HG03457 (cell line): ENCODE data around the gene IL2RA.
"Not testable (repeated sequence)": the region's sequence is repeated elsewhere in the genome, so short reads cannot be mapped to it uniquely, and the experiment has no call there.

Experiments
- ATAC-seq: cut with Tn5 transposase; IDR thresholded peaks from one replicate; pipeline ENCODE4 v1.9.1; 2021; ENCODE audit warnings: moderate number of reproducible peaks; ENCODE audit not compliant: unreplicated experiment

IL2RA gene

DNA sequence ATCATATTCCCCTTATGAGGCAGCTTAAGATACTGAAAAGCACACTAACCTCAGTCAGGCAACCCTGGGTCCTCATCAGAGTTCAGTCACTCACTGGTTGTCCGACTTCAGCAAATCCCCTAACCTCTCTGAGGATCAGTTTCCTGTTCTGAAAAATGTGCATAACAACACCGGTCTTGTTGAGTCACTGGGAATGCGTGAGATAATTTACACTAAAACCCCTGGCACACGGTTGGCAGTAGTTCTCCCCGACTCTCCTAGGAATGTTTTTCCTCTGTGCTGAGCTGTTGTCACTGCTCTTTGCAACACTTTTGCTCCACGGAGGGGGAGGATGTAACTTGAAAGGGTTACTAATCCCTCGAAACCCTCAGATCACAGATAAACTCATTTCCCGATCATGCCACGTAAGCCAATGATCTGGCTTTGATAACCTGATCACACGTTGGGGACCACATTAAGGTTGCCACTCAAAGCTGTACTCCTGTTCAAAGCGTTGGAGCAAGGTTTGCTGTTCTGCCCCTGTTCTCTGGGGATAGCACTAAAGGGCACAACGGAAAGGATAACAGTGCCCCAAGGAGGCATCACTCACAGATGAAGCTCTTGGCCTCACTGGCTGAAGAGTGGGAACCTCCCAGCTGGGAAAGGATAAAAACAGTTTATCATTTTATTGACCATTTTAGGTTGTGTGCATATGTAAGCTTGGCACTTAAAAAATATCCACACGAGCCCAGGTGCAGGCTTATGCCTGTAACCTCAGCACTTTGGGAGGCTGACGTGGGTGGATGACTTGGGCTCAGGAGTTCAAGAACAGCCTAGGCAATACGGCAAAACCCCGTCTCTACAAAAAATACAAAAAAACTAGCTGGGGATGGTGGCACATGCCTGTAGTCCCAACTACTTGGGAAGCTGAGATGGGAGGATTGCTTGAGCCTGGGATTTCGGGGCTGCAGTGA is 21.6 kb upstream of the IL2RA start:
- ATAC-seq = no peak

DNA sequence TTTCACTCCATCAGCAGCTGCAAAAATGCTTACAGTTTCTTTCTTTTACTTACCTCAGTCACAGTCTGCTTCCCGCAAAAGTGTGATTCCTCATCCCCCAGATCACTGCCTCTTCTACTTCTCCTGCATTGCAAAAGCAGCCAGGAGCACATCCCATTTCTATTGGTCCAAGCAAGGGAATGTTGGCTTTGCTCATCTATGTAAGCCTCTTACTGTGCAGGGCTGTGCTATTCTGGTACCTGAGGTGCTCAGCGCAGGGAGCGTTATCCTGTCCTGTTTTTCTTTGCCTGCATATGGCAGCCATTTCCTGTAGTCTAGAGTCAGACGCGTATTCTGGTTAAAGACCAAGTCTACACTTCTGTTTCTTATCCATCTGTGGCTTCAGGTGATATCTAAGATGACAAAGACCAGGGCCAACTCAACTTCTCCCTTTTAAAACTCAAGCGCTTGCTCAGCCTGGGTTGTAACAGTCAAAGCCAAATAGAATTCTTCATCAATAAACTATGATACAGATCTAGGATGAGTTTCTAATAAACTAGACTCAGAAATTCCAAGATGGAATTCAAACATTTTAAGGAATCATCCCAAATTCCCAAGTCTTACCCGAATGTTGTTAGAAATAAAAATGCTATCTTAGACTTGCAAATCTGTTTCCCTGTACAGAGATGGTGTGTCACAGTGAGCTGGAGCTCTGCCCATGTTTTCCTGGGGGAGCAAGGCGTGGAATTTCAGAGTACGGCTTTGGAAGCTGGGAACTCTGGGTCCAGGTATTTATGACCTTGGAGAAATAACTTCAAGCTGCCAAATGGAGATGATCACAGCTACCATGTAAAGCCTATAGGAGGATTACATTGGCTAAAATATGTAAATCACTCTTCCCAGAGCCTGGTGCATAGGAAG is 20.6 kb upstream of the IL2RA start:
- no peak for ATAC-seq

GRCh38 chr10:6080417-6080973 is 18.3 kb upstream of the IL2RA start:
- ATAC-seq = no peak

- no peak for ATAC-seq
Observed at GRCh38 chr10:6079044-6079443, 16.9 kb upstream of the IL2RA start.

- no peak for ATAC-seq
Observed at GRCh38 chr10:6077071-6077675, 15.0 kb upstream of the IL2RA start.

- no peak for ATAC-seq
Observed at GRCh38 chr10:6074489-6075301, 12.5 kb upstream of the IL2RA start.

GRCh38 chr10:6072215-6072934 is 10.2 kb upstream of the IL2RA start:
- ATAC-seq = peak; percentile 47

GRCh38 chr10:6071181-6072175 is 9.3 kb upstream of the IL2RA start:
- ATAC-seq = no peak

DNA sequence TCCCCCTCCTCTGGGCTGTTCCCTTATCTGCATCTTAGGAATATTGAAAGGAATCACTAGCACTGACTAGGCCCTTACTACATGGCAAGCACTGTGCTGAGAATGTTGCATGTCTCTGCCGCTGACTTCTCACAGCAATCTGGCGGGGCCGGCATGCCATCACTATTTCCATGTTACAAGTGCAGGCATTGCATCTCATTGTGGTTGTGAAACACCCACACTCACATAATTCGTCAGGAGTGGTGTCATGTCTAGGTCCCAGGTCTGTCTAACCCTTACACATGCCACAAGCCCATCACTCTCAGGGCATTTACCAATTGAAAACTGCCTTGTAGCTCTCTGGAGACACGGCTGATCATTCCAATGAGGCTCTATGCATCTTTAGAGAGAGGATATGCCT is 8.5 kb upstream of the IL2RA start:
- no peak for ATAC-seq

- no peak for ATAC-seq
Observed at GRCh38 chr10:6069081-6069931, 7.1 kb upstream of the IL2RA start.

DNA sequence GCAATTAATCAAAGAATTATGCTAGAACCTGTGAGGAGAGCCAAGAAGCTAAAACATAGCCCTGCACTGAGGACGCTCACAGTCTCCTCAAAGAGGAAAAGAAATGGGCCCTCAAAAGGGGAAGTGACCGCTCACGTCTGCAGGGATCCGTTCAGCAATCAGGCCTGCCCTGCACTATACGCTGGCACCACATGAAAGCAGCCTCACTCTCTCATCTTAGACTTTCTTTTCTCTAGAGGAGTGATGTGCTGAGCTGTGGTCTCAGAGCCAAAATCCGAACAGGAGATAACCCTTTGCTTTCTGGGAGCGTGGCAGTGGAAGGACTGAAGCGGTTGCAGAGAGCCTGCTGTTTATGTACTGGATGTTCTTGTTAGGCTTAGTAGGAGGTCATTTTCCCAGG is 6.3 kb upstream of the IL2RA start:
- no peak for ATAC-seq

- no peak for ATAC-seq
Observed at GRCh38 chr10:6068006-6068405, 5.8 kb upstream of the IL2RA start.

DNA sequence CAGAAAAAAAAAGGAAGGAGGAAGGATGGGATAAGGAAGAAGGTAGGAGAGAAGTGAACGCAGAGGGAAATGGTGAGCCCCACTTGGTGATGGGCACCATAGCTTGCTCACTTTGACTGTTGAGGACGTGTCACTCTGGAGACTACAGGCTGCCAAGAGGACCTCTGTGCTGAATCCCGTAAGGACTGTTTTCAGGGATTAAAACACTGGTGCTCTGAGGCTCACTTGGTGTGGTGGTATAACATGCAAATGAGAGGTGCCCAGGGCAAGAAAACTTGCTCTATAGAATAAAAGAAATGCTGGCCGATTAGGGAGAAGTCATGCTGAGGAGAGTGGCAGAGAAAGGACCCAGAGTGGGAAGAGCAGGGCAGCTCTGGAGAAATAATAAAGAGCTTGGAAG is 5.3 kb upstream of the IL2RA start:
- ATAC-seq = no peak

DNA sequence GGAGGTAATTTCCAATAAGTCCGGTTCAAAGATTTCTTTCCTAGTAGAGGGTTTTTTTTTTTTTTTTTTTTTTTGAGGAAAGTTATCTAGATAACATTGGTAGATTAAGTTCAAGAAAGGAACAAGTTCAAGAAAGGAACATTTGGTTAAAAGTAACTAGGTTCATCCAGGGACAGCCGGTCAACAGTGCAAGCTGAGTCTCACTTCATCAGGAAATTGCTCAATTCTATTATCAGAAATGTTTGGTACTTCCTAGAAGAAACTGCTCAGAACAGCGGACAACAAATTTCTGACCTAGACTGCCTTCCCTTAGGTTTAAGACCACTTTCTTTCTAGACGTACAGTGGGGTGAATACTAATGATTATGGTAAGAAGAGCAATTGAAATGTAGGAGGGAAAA is 3.7 kb upstream of the IL2RA start:
- no peak for ATAC-seq

DNA sequence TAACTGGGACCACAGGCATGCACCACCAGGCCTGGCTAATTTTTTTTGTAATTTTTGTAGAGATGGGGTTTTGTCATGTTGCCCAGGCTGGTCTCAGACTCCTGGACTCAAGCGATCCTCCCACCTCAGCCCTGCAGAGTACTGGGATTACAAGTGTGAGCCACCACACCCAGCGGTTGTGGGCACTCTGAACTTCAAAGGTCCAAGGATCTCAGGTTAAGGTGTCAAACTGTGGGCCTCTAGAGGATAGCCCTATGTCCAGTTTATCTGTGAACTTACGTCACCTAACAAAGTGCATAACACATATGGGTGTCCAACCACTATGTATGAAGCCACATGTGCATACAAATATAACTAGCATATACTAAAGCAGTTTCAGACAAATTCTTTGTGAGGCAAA is 3.2 kb upstream of the IL2RA start:
- ATAC-seq = no peak

DNA sequence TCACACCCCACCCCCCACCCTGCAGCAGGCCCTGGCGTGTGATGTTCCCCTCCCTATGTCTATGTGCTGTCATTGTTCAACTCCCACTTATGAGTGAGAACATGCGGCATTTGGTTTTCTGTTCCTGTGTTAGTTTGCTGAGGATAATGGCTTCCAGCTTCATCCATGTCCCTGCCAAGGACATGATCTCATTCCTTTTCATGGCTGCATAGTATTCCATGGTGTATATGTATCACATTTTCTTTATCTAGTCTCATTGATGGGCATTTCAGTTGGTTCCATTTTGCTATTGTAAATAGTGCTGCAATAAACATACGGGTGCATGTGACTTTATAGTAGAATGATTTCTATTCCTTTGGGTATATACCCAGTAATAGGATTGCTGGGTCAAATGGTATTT is 2.6 kb upstream of the IL2RA start:
- not testable (repeated sequence) for ATAC-seq

DNA sequence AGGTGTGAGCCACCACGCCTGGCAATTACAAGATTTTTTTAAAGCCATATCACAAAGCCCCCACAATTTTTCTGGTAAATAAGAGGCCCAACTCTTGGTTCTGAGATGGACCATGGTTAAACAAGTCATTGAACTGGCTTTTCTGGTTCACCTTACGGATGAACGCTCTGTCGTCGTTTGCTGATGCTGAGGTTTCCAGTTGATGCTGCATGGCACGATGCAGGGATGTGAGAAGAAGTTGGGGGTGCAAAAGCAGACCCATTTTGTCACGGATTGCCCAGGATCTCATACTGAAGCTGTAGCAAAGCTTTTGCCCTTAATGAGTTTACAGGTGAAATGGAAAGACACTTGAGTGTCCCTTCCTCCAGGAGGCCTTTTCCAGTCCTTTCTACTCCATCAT is 2.0 kb upstream of the IL2RA start:
- ATAC-seq = no peak
